ENCODE measurements around the gene SMIM21.

The SMIM21 gene

GRCh38 chr18:75374466-75374865, 53.0 kb downstream of the SMIM21 start:
- no peak for DNase-seq

GRCh38 chr18:75369026-75369721, 58.3 kb downstream of the SMIM21 start:
- DNase-seq: no peak

- no peak for DNase-seq
Measured at GRCh38 chr18:75365837-75366236, 61.7 kb downstream of the SMIM21 start.

- DNase-seq: no peak
Measured at GRCh38 chr18:75365254-75365629, 62.3 kb downstream of the SMIM21 start.

GRCh38 chr18:75364512-75365253, 62.8 kb downstream of the SMIM21 start:
- peak; percentile 2 for DNase-seq

- no peak for DNase-seq
Measured at GRCh38 chr18:75363446-75364225, 63.9 kb downstream of the SMIM21 start.

- no peak for DNase-seq
Measured at GRCh38 chr18:75362435-75362834, 65.1 kb downstream of the SMIM21 start.

GRCh38 chr18:75360941-75361340, 66.6 kb downstream of the SMIM21 start:
- DNase-seq: no peak

- no peak for DNase-seq
Measured at GRCh38 chr18:75360215-75360614, 67.3 kb downstream of the SMIM21 start.

Measured in activated CD4-positive, alpha-beta T cell treated with anti-CD3 and anti-CD28 coated beads, Interleukin-2, amount 50 U/mL, for 16 hours (primary cell).